K562 (cell line): Measurements from ENCODE around the gene CPNE1. TPM values are rescaled to one million over a fixed set of nuclear protein-coding genes. Genes with fewer than 3 reads are reported as not detected.
A peak's percentile ranks its signal among the peaks of the same experiment; 100 is the strongest.

Experiments used
- BMI1 ChIP-seq: fragments of 150-350 bp; IDR thresholded peaks from 2 replicates; pipeline ENCODE4 v1.6.1; 2014; ENCODE audit warnings: low read length
- BRCA1 ChIP-seq, 2 experiments: fragments of 450-650 bp in 1 of 2; sonication (generic) in 1 of 2; formaldehyde crosslinking in 1 of 2; IDR thresholded peaks; 2 replicates each; pipeline versions ENCODE4 v1.5.0 to v1.6.1; 2017 to 2020; ENCODE audit warnings: mild to moderate bottlenecking in 1 of 2, missing genetic modification reagents in 1 of 2
- CCNT2 ChIP-seq: IDR thresholded peaks from 2 replicates; pipeline ENCODE4 v1.6.1; 2011; ENCODE audit warnings: borderline replicate concordance, low read depth, mild to moderate bottlenecking, moderate library complexity, mixed read lengths, low read length; ENCODE audit not compliant: insufficient read length; ENCODE audit errors: extremely low read depth
- CREB1 ChIP-seq, 2 experiments: sonication (generic) in 1 of 2; formaldehyde crosslinking in 1 of 2; IDR thresholded peaks; 2 replicates each; pipeline versions ENCODE4 v1.6.1 to v1.8.0; 2012 to 2022; ENCODE audit warnings: inconsistent platforms in 1 of 2, mild to moderate bottlenecking in 1 of 2, missing genetic modification reagents in 1 of 2, moderate library complexity in 1 of 2
- CREB3 ChIP-seq: fragments of 450-650 bp; conservative IDR thresholded peaks from 2 replicates; pipeline ENCODE4 v1.6.1; 2016; ENCODE audit warnings: missing genetic modification characterization, low read depth, mild to moderate bottlenecking, missing compliant biosample characterization, moderate library complexity
- CUX1 ChIP-seq: fragments of 200-800 bp; sonication (Bioruptor generic); IDR thresholded peaks from 2 replicates; pipeline ENCODE4 v1.6.1; 2016; ENCODE audit warnings: missing genetic modification characterization, missing compliant biosample characterization
- FOXK2 ChIP-seq, 2 experiments: fragments of 450-650 bp; IDR thresholded peaks in 1 of 2; conservative IDR thresholded peaks in 1 of 2; 2 replicates each; pipeline ENCODE4 v1.6.1; 2016; ENCODE audit warnings: low read depth in 2 of 2, mild to moderate bottlenecking in 1 of 2
- MCM2 ChIP-seq: fragments of 450-650 bp; IDR thresholded peaks from 2 replicates; pipeline ENCODE4 v1.6.1; 2017; ENCODE audit warnings: low read depth, mild to moderate bottlenecking
- MECOM ChIP-seq: fragments of 250-450 bp; sonication (Bioruptor Pico); IDR thresholded peaks from 2 replicates; pipeline ENCODE4 v1.8.0; 2022; ENCODE audit warnings: inconsistent platforms
- RNF219 ChIP-seq: fragments of 250-450 bp; sonication (Bioruptor Pico); IDR thresholded peaks from 2 replicates; pipeline ENCODE4 v1.5.0; 2022; ENCODE audit warnings: mild to moderate bottlenecking
- SIN3A ChIP-seq, 2 experiments: fragments of 150-350 bp in 1 of 2; IDR thresholded peaks; 2 replicates each; pipeline ENCODE4 v1.6.1; 2011 to 2016; ENCODE audit warnings: borderline replicate concordance in 2 of 2, low read depth in 2 of 2, low read length in 2 of 2, mild to moderate bottlenecking in 2 of 2, moderate library complexity in 2 of 2; ENCODE audit not compliant: control insufficient read depth in 1 of 2
- ZEB2 ChIP-seq: fragments of 450-650 bp; IDR thresholded peaks from 2 replicates; pipeline ENCODE4 v1.6.1; 2016
- ZNF277 ChIP-seq: fragments of 250-450 bp; sonication (Bioruptor Pico); IDR thresholded peaks from 2 replicates; pipeline ENCODE4 v1.8.0; 2022; ENCODE audit warnings: inconsistent platforms, mild to moderate bottlenecking, moderate library complexity, borderline replicate concordance
- ZNF583 ChIP-seq: fragments of 250-450 bp; sonication (Bioruptor Pico); IDR thresholded peaks from 2 replicates; pipeline ENCODE4 v1.4.0; 2020
- polyA plus RNA-seq, 8 experiments: library from polyadenylated mRNA; depleted of rRNA in 4 of 8; stranded (reverse) in 5 of 8; unstranded in 3 of 8; fragments of >200 nt; fragmentation: Nextera tagmentation in 2 of 8; fragmentation: Illumina TruSeq in 1 of 8; extraction: Ambion mirVana in 2 of 8; extraction: Trizol in 1 of 8; gene quantifications; 2 replicates each; pipeline versions ENCODE4 v1.2.1 to v1.2.3, GENCODE V29; 2011 to 2014; ENCODE audit warnings: inconsistent platforms in 1 of 8, missing spikeins in 1 of 8
- total RNA-seq, 7 experiments: library from RNA; depleted of rRNA in 6 of 7; stranded (reverse); fragments of >200 nt in 6 of 7; fragmentation: Illumina TruSeq in 2 of 7; extraction: Trizol in 2 of 7; gene quantifications; 2 replicates each; pipeline versions ENCODE4 v1.2.1 to v1.2.3, GENCODE V29; 2011 to 2021; ENCODE audit warnings: low replicate concordance in 1 of 7

CPNE1 gene
- total and polyA plus RNA-seq, 9 of the 15 experiments (the other 6 are each of a cell fraction or from before 2014, with no cell fraction given) = 42.1 to 102 (median 56.0) TPM

- TF ChIP-seq CREB1 (IDR thresholded peaks at IDR 0.05) = peak; percentile 99
- peak; percentile 99 for TF ChIP-seq CREB1 (CRISPR knock-in tag; IDR thresholded peaks at IDR 0.05)
- no peak for TF ChIP-seq FOXK2 (conservative IDR thresholded peaks at IDR 0.05 in 1 of 2, IDR thresholded peaks at IDR 0.05 in 1 of 2; ENCODE audit: low read depth in 2 of 2)
- TF ChIP-seq SIN3A (IDR thresholded peaks at IDR 0.05; ENCODE audit: borderline replicate concordance in 2 of 2, control insufficient read depth in 1 of 2, low read depth in 2 of 2, low read length in 2 of 2) = peak in 1 of 2 experiments; percentile 72; a peak in 2 of 4 replicates
- TF ChIP-seq BMI1 = no peak
- TF ChIP-seq ZNF277 (CRISPR knock-in tag) = no peak
- TF ChIP-seq ZEB2 = no peak
- no peak for TF ChIP-seq ZNF583 (CRISPR knock-in tag)
- TF ChIP-seq MCM2 = no peak
- TF ChIP-seq CREB3 = 0 out of 2 replicates have a peak, but pooled peaks have one; percentile 67
- peak; percentile 71 for TF ChIP-seq CCNT2
- TF ChIP-seq CUX1 = no peak
- no peak for TF ChIP-seq RNF219 (CRISPR knock-in tag)
- TF ChIP-seq BRCA1 (IDR thresholded peaks at IDR 0.05) = no peak
- no peak for TF ChIP-seq BRCA1 (CRISPR knock-in tag; IDR thresholded peaks at IDR 0.05)
- TF ChIP-seq MECOM = no peak
Measured at GRCh38 chr20:35615667-35616464, 48.8 kb downstream of the CPNE1 start, which contains the start of gene SPAG4 (continued).
